Keratinocyte (primary cell): Measurements from ENCODE around the gene SPDL1. TPM values are rescaled to one million over a fixed set of nuclear protein-coding genes. Genes with fewer than 3 reads are reported as not detected.

Experiments used
- DNase-seq: peaks from one replicate; pipeline ENCODE4 v3.0.0-alpha.2; 2011; ENCODE audit warnings: low read depth, missing footprints, low spot score
- FAIRE-seq: peaks from 2 replicates; lab custom pipeline; 2011; peaks lifted over from hg19 to GRCh38; lab: Jason Lieb, UNC
- H2AFZ ChIP-seq: 2 replicates; pipeline ENCODE4 v1.6.0; 2012; ENCODE audit warnings: low read length, control low read depth, inconsistent platforms; ENCODE audit not compliant: control insufficient read depth
- H3K27ac ChIP-seq: 2 replicates; pipeline ENCODE4 v1.5.1; 2011; ENCODE audit warnings: low read length; ENCODE audit not compliant: control insufficient read depth, insufficient read depth
- H3K27me3 ChIP-seq: 3 replicates; pipeline ENCODE4 v1.6.0; 2011; ENCODE audit warnings: low read length; ENCODE audit not compliant: control insufficient read depth, insufficient read depth; ENCODE audit errors: extremely low read depth
- H3K36me3 ChIP-seq, 2 experiments: 2 replicates in 1 of 2; 3 replicates in 1 of 2; pipeline ENCODE4 v1.5.1; 2011; ENCODE audit warnings: low read length in 2 of 2, mild to moderate bottlenecking in 1 of 2; ENCODE audit not compliant: control insufficient read depth in 2 of 2, insufficient read depth in 2 of 2; ENCODE audit errors: extremely low read depth in 1 of 2
- H3K4me1 ChIP-seq: 3 replicates; pipeline ENCODE4 v1.5.1; 2011; ENCODE audit warnings: low read length; ENCODE audit not compliant: control insufficient read depth, insufficient read depth; ENCODE audit errors: extremely low read depth
- H3K4me2 ChIP-seq: 3 replicates; pipeline ENCODE4 v1.6.0; 2011; ENCODE audit warnings: low read depth, low read length; ENCODE audit not compliant: control insufficient read depth, insufficient read depth; ENCODE audit errors: extremely low read depth
- H3K4me3 ChIP-seq, 3 experiments: fragments of 200-600 bp in 1 of 3; sonication (generic) in 1 of 3; 2 replicates in 2 of 3; 3 replicates in 1 of 3; pipeline ENCODE4 v1.5.1; 2011 to 2016; ENCODE audit warnings: low read length in 3 of 3, mild to moderate bottlenecking in 3 of 3, control low read depth in 2 of 3, inconsistent platforms in 1 of 3, low read depth in 1 of 3, mixed read lengths in 1 of 3, mixed run types in 1 of 3, moderate library complexity in 1 of 3; ENCODE audit not compliant: control insufficient read depth in 2 of 3, insufficient read depth in 2 of 3; ENCODE audit errors: extremely low read depth in 1 of 3
- H3K79me2 ChIP-seq: 2 replicates; pipeline ENCODE4 v1.6.0; 2012; ENCODE audit warnings: low read length; ENCODE audit not compliant: control insufficient read depth, insufficient read depth
- H3K9ac ChIP-seq: 3 replicates; pipeline ENCODE4 v1.6.0; 2011; ENCODE audit warnings: low read length; ENCODE audit not compliant: control insufficient read depth, insufficient read depth; ENCODE audit errors: extremely low read depth
- H3K9me1 ChIP-seq: 3 replicates; pipeline ENCODE4 v1.6.0; 2011; ENCODE audit warnings: low read length; ENCODE audit not compliant: control insufficient read depth, insufficient read depth; ENCODE audit errors: extremely low read depth
- H3K9me3 ChIP-seq: 2 replicates; pipeline ENCODE4 v1.5.1; 2012; ENCODE audit warnings: low read depth, low read length; ENCODE audit not compliant: control insufficient read depth
- H4K20me1 ChIP-seq: 3 replicates; pipeline ENCODE4 v1.6.0; 2011; ENCODE audit warnings: low read length; ENCODE audit not compliant: control insufficient read depth, insufficient read depth; ENCODE audit errors: extremely low read depth
- EZH2 ChIP-seq: IDR thresholded peaks from one replicate; pipeline ENCODE4 v1.6.1; 2012; ENCODE audit warnings: inconsistent platforms, mild to moderate bottlenecking, low read length, moderate library complexity
- dilution Hi-C: fragments of 300-500 bp; cut with MboI; formaldehyde crosslinking; loops from one replicate; pipeline ENCODE4 v1.7.0; 2020; ENCODE audit warnings: low sequenced_read_pairs; ENCODE audit not compliant: extremely low pct_ligation_motif_present
- polyA plus RNA-seq, 5 experiments: library from polyadenylated mRNA; depleted of rRNA in 3 of 5; stranded (reverse) in 3 of 5; stranded (forward) in 1 of 5; unstranded in 1 of 5; fragments of >200 nt; gene quantifications; 1 replicate in 1 of 5; 2 replicates in 3 of 5; 3 replicates in 1 of 5; pipeline versions ENCODE4 v1.2.1 to v1.2.3, GENCODE V29; 2011 to 2012; ENCODE audit warnings: missing spikeins in 2 of 5, low read depth in 1 of 5, low replicate concordance in 1 of 5
- TF ChIP-seq, protein P1 (sequence below), 3 experiments: IDR thresholded peaks in 1 of 3; conservative IDR thresholded peaks in 1 of 3; optimal IDR thresholded peaks in 1 of 3; 2 replicates in 2 of 3; 3 replicates in 1 of 3; pipeline versions ENCODE3 to v1.5.1; 2011; ENCODE audit warnings: low read length in 3 of 3, mild to moderate bottlenecking in 3 of 3, moderate library complexity in 2 of 3, control low read depth in 1 of 3, inconsistent platforms in 1 of 3; ENCODE audit not compliant: insufficient read depth in 2 of 3; ENCODE audit errors: extremely low read depth in 1 of 3

Gene SPDL1
- polyA plus RNA-seq, 1 donor (not counting 4 experiments of a cell fraction or from before 2014, with no cell fraction given), result 24.6 TPM

DNA sequence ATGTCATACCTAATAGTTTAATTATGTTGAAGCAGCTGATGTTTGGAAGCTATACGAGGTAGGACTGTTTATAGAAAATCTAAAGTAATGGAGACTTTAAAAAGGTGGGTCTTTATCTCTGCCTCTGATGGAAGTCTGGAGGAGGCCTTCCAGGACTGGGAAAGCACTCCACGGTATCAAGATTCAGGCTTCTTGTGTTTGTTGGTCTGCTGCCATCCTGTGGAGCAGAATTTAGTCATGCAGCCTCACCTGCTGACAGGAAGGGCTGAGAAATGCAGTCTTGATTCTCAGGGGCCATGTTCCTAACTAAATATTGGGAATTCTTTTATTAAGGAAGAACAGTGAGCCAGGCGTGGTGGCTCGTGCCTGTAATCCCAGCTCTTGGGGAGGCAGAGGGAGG lies 15.9 kb downstream of the SPDL1 start:
- Histone ChIP-seq H3K27me3 (no peaks in the 10 kb centered on the region), H3K9me1 (no peaks in the 10 kb centered on the region), H3K27ac (no peak overlapping the region), H3K36me3 (peaks cover 10 to 16% of the 10 kb centered on the region in 2 experiments), H3K4me3 (no peak overlapping the region), H4K20me1 (no peaks in the 10 kb centered on the region), H3K79me2 (no peaks in the 10 kb centered on the region), H3K4me1 (no peaks in the 10 kb centered on the region), H3K9me3 (no peaks in the 10 kb centered on the region), H2AFZ (no peak overlapping the region), H3K4me2 (no peak overlapping the region), H3K9ac (no peak overlapping the region)
- dilution Hi-C loops, result no loop called here
- TF ChIP-seq EZH2, result no peak
- TF ChIP-seq, protein P1, sequence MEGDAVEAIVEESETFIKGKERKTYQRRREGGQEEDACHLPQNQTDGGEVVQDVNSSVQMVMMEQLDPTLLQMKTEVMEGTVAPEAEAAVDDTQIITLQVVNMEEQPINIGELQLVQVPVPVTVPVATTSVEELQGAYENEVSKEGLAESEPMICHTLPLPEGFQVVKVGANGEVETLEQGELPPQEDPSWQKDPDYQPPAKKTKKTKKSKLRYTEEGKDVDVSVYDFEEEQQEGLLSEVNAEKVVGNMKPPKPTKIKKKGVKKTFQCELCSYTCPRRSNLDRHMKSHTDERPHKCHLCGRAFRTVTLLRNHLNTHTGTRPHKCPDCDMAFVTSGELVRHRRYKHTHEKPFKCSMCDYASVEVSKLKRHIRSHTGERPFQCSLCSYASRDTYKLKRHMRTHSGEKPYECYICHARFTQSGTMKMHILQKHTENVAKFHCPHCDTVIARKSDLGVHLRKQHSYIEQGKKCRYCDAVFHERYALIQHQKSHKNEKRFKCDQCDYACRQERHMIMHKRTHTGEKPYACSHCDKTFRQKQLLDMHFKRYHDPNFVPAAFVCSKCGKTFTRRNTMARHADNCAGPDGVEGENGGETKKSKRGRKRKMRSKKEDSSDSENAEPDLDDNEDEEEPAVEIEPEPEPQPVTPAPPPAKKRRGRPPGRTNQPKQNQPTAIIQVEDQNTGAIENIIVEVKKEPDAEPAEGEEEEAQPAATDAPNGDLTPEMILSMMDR (optimal IDR thresholded peaks at IDR 0.05 in 1 of 3, IDR thresholded peaks at IDR 0.05 in 1 of 3, conservative IDR thresholded peaks at IDR 0.05 in 1 of 3; ENCODE audit: extremely low read depth in 1 of 3, insufficient read depth in 2 of 3, low read length in 3 of 3), result no peak
- no peak for DNase-seq
- no peak for FAIRE-seq

DNA sequence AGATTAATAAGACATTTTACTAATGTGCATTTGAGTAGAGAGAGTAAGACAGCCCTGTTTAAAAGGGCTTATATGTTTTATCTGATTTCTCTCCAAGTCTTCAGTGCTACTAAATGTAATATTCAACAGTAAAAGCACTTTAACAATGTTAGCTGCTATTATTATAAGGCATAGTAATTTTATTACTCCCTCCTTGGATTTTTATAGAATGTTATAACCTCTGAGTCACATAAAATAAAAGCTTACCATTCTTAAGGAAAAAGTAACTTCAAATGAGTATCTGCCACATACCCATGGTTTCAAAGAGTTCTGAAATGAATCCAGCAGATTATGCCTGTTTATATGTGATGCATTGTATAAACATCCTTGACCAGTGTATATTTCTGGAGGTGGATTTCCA lies 19.0 kb downstream of the SPDL1 start:
- Histone ChIP-seq H3K9me1 (no peaks in the 10 kb centered on the region), H4K20me1 (no peaks in the 10 kb centered on the region), H3K27ac (no peak overlapping the region), H3K4me1 (no peaks in the 10 kb centered on the region), H3K9ac (no peak overlapping the region), H3K4me2 (no peak overlapping the region), H3K4me3 (no peak overlapping the region), H3K79me2 (no peaks in the 10 kb centered on the region), H3K9me3 (no peaks in the 10 kb centered on the region), H2AFZ (no peak overlapping the region), H3K36me3 (peaks cover 6 to 8% of the 10 kb centered on the region in 2 experiments), H3K27me3 (no peaks in the 10 kb centered on the region)
- FAIRE-seq (no peak), DNase-seq (no peak)
- TF ChIP-seq, protein P1 (optimal IDR thresholded peaks at IDR 0.05 in 1 of 3, IDR thresholded peaks at IDR 0.05 in 1 of 3, conservative IDR thresholded peaks at IDR 0.05 in 1 of 3; ENCODE audit: extremely low read depth in 1 of 3, insufficient read depth in 2 of 3, low read length in 3 of 3), result no peak
- no peak for TF ChIP-seq EZH2
- dilution Hi-C loops, result no loop called here
